Measurements from ENCODE around the gene PCDHA9.

DNA sequence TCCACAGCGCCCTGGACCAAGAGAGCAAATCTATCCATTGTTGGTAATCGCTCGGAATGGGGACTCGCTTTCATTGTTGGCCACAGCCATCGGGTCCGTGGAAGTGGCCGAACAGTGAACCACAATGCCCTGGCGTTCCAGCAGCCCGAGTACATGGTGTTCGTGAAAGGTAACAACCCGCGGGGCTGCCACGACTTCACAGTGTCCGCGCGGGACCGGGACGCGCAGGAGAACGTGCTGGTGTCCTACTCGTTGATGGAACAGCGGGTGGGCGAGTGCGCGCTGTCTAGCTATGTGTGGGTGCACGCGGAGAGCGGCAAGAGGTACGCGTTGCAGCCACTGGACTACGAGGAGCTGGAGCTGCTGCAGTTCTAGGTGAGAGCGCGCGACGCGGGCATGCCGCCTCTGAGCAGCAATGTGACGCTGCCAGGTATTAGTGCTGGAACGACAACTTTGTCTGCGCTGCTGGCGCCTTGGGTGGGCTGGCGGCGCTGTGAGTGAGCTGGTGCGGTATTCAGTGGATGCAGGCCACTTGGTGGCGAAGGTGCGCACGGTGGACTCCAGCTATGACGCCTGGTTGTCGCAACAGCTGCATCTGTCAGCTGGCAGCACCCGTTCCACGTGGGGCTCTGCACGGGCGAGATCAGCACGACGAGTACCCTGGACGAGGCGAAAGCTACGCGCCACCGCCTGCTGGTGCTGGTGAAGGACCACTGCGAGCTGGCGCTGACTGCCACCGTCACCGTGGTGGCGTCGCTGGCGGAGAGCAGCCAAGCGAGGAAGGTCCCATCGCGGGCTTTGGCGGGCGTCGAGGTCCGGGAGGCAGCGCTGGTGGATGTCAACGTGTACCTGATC lies 14.5 kb downstream of the PCDHA9 start:
- TF ChIP-seq NFIC (IDR thresholded peaks at IDR 0.05) (no peak), EP300 (IDR thresholded peaks at IDR 0.05; ENCODE audit: borderline replicate concordance) (no peak), RAD21 (IDR thresholded peaks at IDR 0.05; ENCODE audit: low read depth) (no peak)
- TF ChIP-seq, protein P1, sequence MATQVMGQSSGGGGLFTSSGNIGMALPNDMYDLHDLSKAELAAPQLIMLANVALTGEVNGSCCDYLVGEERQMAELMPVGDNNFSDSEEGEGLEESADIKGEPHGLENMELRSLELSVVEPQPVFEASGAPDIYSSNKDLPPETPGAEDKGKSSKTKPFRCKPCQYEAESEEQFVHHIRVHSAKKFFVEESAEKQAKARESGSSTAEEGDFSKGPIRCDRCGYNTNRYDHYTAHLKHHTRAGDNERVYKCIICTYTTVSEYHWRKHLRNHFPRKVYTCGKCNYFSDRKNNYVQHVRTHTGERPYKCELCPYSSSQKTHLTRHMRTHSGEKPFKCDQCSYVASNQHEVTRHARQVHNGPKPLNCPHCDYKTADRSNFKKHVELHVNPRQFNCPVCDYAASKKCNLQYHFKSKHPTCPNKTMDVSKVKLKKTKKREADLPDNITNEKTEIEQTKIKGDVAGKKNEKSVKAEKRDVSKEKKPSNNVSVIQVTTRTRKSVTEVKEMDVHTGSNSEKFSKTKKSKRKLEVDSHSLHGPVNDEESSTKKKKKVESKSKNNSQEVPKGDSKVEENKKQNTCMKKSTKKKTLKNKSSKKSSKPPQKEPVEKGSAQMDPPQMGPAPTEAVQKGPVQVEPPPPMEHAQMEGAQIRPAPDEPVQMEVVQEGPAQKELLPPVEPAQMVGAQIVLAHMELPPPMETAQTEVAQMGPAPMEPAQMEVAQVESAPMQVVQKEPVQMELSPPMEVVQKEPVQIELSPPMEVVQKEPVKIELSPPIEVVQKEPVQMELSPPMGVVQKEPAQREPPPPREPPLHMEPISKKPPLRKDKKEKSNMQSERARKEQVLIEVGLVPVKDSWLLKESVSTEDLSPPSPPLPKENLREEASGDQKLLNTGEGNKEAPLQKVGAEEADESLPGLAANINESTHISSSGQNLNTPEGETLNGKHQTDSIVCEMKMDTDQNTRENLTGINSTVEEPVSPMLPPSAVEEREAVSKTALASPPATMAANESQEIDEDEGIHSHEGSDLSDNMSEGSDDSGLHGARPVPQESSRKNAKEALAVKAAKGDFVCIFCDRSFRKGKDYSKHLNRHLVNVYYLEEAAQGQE (IDR thresholded peaks at IDR 0.05; ENCODE audit: low read depth), result no peak
- TF ChIP-seq, protein P2, sequence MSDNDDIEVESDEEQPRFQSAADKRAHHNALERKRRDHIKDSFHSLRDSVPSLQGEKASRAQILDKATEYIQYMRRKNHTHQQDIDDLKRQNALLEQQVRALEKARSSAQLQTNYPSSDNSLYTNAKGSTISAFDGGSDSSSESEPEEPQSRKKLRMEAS (IDR thresholded peaks at IDR 0.05), result no peak
